Tibial nerve (tissue), 3 donors: ENCODE data around the gene GLG1.
"Not testable (repeated sequence)": the region's sequence is repeated elsewhere in the genome, so short reads cannot be mapped to it uniquely, and the experiment has no call there.

Source experiments
- CTCF ChIP-seq, 5 experiments: fragments of 200-600 bp in 3 of 5; fragments of 450-650 bp in 2 of 5; sonication (generic) in 3 of 5; IDR thresholded peaks; one replicate each; pipeline ENCODE4 v1.5.1; 2016 to 2019; ENCODE audit warnings: antibody characterized with exemption in 5 of 5, mild to moderate bottlenecking in 3 of 5, moderate library complexity in 2 of 5
- POLR2A ChIP-seq, 2 donors: fragments of 450-650 bp; IDR thresholded peaks; one replicate each; pipeline ENCODE4 v1.6.1; 2017; ENCODE audit warnings: antibody characterized with exemption in 2 of 2, mild to moderate bottlenecking in 2 of 2, moderate library complexity in 2 of 2

GRCh38 chr16:74406600-74407361 is 200.1 kb downstream of the GLG1 start:
- not testable (repeated sequence) for TF ChIP-seq CTCF, POLR2A (IDR thresholded peaks at IDR 0.05)
